ENCODE measurements around the gene METTL22.

The METTL22 gene

DNA sequence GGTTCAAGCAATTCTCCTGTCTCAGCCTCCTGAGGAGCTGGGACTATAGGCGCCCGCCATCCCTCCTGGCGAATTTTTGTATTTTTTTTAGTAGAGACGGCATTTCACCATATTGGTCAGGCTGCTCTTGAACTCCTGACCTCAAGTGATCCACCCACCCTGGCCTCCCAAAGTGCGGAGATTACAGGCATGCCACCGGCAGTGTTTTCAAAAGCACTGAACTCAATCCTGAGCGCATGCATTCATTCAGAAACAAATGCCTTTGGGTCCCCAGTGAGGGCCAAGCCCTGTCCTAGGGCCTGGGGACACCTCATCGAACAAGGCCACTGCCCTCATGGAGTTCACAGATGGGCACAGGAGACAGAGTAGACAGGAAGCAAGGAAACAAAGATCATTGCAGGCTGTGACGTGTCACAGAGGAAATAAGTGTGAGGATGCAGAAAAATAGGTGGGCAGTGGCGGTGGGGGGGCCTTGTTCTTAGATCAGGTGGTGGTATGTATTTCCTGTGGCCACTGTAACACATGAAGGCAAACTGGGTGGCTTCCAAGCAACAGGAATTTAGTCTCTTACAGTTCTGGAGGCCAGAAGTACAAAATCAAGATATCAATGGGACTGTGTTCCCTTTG, 43.7 kb upstream of the METTL22 start:
- DNase-seq (ENCODE audit: low read depth): no peak
- TF ChIP-seq, protein P1, sequence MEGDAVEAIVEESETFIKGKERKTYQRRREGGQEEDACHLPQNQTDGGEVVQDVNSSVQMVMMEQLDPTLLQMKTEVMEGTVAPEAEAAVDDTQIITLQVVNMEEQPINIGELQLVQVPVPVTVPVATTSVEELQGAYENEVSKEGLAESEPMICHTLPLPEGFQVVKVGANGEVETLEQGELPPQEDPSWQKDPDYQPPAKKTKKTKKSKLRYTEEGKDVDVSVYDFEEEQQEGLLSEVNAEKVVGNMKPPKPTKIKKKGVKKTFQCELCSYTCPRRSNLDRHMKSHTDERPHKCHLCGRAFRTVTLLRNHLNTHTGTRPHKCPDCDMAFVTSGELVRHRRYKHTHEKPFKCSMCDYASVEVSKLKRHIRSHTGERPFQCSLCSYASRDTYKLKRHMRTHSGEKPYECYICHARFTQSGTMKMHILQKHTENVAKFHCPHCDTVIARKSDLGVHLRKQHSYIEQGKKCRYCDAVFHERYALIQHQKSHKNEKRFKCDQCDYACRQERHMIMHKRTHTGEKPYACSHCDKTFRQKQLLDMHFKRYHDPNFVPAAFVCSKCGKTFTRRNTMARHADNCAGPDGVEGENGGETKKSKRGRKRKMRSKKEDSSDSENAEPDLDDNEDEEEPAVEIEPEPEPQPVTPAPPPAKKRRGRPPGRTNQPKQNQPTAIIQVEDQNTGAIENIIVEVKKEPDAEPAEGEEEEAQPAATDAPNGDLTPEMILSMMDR (IDR thresholded peaks at IDR 0.05; ENCODE audit: control insufficient read depth, extremely low read depth, insufficient read depth): no peak
- no peak overlapping the region for H3K4me3 ChIP-seq (ENCODE audit: low read depth, low read length)

GRCh38 chr16:8579559-8579958, 41.9 kb upstream of the METTL22 start:
- H3K4me3 ChIP-seq (ENCODE audit: low read depth, low read length): no peak overlapping the region
- TF ChIP-seq, protein P1 (IDR thresholded peaks at IDR 0.05; ENCODE audit: control insufficient read depth, extremely low read depth, insufficient read depth): no peak
- no peak for DNase-seq (ENCODE audit: low read depth)

- H3K4me3 ChIP-seq (ENCODE audit: low read depth, low read length): no peak overlapping the region
- TF ChIP-seq, protein P1 (IDR thresholded peaks at IDR 0.05; ENCODE audit: control insufficient read depth, extremely low read depth, insufficient read depth): no peak
Observed at GRCh38 chr16:8581831-8582580, 39.5 kb upstream of the METTL22 start.

GRCh38 chr16:8583199-8583598, 38.3 kb upstream of the METTL22 start:
- DNase-seq (ENCODE audit: low read depth): no peak
- H3K4me3 ChIP-seq (ENCODE audit: low read depth, low read length): no peak overlapping the region

More at GRCh38 chr16:8581831-8582580, 39.5 kb upstream of the METTL22 start:
- DNase-seq (ENCODE audit: low read depth): no peak

DNA sequence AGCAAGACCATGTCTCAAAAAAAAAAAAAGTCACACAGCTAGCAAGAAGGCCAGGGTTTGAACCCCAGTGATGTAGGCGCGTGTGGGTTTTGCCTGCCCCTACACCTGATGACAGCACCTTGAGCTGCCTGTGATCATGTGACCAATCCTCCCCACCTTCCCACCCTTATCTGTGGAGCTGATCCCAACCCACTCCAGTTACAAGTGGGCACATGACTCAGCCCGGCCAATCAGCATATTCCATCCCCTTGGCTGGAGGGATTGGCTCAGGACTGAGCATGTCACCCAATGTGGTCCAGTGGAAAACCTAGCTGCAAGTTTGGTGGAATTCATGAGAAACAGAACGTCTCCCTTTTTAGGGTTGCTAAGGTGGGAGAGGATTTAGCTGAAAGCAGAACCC, 37.8 kb upstream of the METTL22 start:
- TF ChIP-seq, protein P1 (IDR thresholded peaks at IDR 0.05; ENCODE audit: control insufficient read depth, extremely low read depth, insufficient read depth): no peak
- no peak overlapping the region for H3K4me3 ChIP-seq (ENCODE audit: low read depth, low read length)
- DNase-seq (ENCODE audit: low read depth): no peak

More at GRCh38 chr16:8583199-8583598, 38.3 kb upstream of the METTL22 start:
- TF ChIP-seq, protein P1 (IDR thresholded peaks at IDR 0.05; ENCODE audit: control insufficient read depth, extremely low read depth, insufficient read depth): no peak

DNA sequence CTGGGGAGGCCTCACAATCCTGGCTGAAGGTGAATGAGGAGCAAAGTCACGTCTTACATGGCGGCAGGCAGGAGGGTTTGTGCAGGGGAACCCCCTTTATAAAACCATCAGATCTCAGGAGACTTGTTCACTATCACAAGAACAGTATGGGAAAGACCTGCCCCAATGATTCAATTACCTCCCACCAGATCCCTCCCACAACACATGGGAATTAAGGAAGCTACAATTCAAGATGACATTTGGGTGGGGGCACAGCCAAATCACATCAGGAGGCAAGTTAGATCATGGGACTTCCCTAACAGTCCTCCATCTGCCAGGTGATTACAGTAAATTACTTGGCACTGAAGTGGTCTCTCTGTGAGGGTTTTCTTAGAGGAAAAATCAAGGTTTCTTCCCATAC, 36.5 kb upstream of the METTL22 start:
- H3K4me3 ChIP-seq (ENCODE audit: low read depth, low read length): no peak overlapping the region
- TF ChIP-seq, protein P1 (IDR thresholded peaks at IDR 0.05; ENCODE audit: control insufficient read depth, extremely low read depth, insufficient read depth): no peak
- DNase-seq (ENCODE audit: low read depth): no peak

Data from LNCaP clone FGC (cell line).